C1 segment of cervical spinal cord (tissue), 14 donors: ENCODE data around the gene ZBTB42.

Source experiments
- DNase-seq, 14 donors: peaks; one replicate each; lab custom pipeline; 2025; lab: John Stamatoyannopoulos, UW

Gene ZBTB42

GRCh38 chr14:104782086-104782807 is 18.7 kb upstream of the ZBTB42 start:
- DNase-seq: no peak

- no peak for DNase-seq
Measured at GRCh38 chr14:104782808-104783139, 18.1 kb upstream of the ZBTB42 start.

- no peak for DNase-seq
Measured at GRCh38 chr14:104783484-104784217, 17.2 kb upstream of the ZBTB42 start.

GRCh38 chr14:104784218-104784568 is 16.7 kb upstream of the ZBTB42 start:
- no peak for DNase-seq

GRCh38 chr14:104784846-104785707 is 15.8 kb upstream of the ZBTB42 start:
- DNase-seq: peak in 1 of 14 donors; percentile 34

- no peak for DNase-seq
Measured at GRCh38 chr14:104785708-104786080, 15.2 kb upstream of the ZBTB42 start.

- DNase-seq: peak in 2 of 14 donors; percentile 20 to 34
Measured at GRCh38 chr14:104786091-104786586, 14.8 kb upstream of the ZBTB42 start.

- peak in 1 of 14 donors; percentile 52 for DNase-seq
Measured at GRCh38 chr14:104786726-104787675, 13.9 kb upstream of the ZBTB42 start.

GRCh38 chr14:104787736-104788135 is 13.2 kb upstream of the ZBTB42 start:
- DNase-seq: no peak

GRCh38 chr14:104788161-104788818 is 12.6 kb upstream of the ZBTB42 start:
- DNase-seq: no peak

GRCh38 chr14:104788873-104789663 is 11.8 kb upstream of the ZBTB42 start:
- DNase-seq: no peak

- DNase-seq: no peak
Measured at GRCh38 chr14:104789752-104790743, 10.9 kb upstream of the ZBTB42 start.

- DNase-seq: no peak
Measured at GRCh38 chr14:104791425-104791824, 9.5 kb upstream of the ZBTB42 start.

GRCh38 chr14:104792101-104792884 is 8.6 kb upstream of the ZBTB42 start:
- DNase-seq: peak in 3 of 14 donors; percentile 17 to 73 (median 33)

GRCh38 chr14:104792945-104793702 is 7.8 kb upstream of the ZBTB42 start:
- no peak for DNase-seq

GRCh38 chr14:104793703-104793959 is 7.3 kb upstream of the ZBTB42 start:
- DNase-seq: no peak

- no peak for DNase-seq
Measured at GRCh38 chr14:104794099-104794498, 6.8 kb upstream of the ZBTB42 start.
